HL-60 (cell line): Measurements from ENCODE around the gene TMEM53.

Source experiments
- CTCF ChIP-seq: IDR thresholded peaks from one replicate; pipeline ENCODE4 v1.5.1; 2011; ENCODE audit warnings: low read length, control low read depth, inconsistent platforms; ENCODE audit not compliant: insufficient read depth
- GABPA ChIP-seq: IDR thresholded peaks from 2 replicates; pipeline ENCODE4 v1.6.1; 2012; ENCODE audit warnings: low read depth
- POLR2AphosphoS5 ChIP-seq: IDR thresholded peaks from 2 replicates; pipeline ENCODE4 v1.6.1; 2012; ENCODE audit warnings: low read depth
- REST ChIP-seq: IDR thresholded peaks from 2 replicates; pipeline ENCODE4 v1.6.1; 2012; ENCODE audit warnings: low read depth; ENCODE audit not compliant: insufficient replicate concordance

GRCh38 chr1:44698138-44698537 lies 23.9 kb upstream of the TMEM53 start:
- TF ChIP-seq CTCF, result no peak
- no peak for TF ChIP-seq REST
- no peak for TF ChIP-seq POLR2AphosphoS5
- no peak for TF ChIP-seq GABPA
